ENCODE results near the gene CCDC154. TPM values are rescaled to one million over a fixed set of nuclear protein-coding genes. Genes with fewer than 3 reads are reported as not detected.

CCDC154 gene
- total RNA-seq, 2 experiments from 2014 or later, result 1.5 to 2.1 TPM

DNA sequence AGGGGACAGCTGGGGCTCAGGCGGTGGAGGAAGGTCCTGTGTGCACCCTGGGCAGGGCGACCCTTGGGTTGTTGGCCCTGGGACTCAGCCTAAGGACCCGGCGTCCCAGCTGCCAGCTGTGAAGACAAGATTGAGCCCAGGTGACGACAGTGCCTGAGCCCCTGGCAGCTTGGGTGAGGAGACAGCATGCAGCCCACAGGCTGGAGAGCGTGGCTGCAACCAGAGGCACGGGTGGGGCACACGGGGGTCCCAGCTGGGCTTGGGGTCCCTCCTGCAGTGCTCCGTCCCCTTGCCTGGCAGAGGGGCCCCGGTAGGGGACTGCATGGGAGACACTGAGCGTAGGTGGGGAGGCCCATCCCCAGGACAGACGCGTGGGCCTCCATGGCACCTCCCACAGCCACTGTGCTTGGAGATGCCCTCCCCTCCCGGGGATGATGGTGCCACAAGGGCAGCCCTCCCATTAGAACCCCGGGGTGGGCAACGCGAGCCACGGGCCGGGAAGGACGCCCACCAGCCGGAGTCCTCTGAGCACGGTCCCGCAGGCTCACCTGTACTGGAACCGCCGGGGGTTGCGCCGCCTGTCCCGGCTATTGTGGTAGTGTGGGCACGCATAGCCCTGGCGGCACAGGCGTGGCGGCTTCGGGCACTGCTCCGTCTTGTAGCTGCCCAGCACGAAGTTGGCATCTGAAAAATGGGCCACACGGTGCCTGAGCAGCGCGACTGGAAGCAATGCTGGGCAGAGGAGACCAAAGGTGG, 45.4 kb downstream of the CCDC154 start:
- ATAC-seq (no peak), DNase-seq (no peak)
- Mint-ChIP-seq H3K9me3 (ENCODE audit: insufficient read depth) (no peaks in the 10 kb centered on the region), H3K27ac (no peak overlapping the region), H3K4me1 (ENCODE audit: low read depth) (no peaks in the 10 kb centered on the region), H3K27me3 (ENCODE audit: low read depth) (no peaks in the 10 kb centered on the region), H3K4me3 (no peak overlapping the region), H3K36me3 (ENCODE audit: low read depth) (peaks cover 14% of the 10 kb centered on the region)
- ChIA-PET POLR2A (interaction anchor here (1.0 kb wide), 1 partner anchor 15 kb away, joined by 3 read pairs; no protein-coding TSS in a partner anchor), CTCF (no interaction called here)

DNA sequence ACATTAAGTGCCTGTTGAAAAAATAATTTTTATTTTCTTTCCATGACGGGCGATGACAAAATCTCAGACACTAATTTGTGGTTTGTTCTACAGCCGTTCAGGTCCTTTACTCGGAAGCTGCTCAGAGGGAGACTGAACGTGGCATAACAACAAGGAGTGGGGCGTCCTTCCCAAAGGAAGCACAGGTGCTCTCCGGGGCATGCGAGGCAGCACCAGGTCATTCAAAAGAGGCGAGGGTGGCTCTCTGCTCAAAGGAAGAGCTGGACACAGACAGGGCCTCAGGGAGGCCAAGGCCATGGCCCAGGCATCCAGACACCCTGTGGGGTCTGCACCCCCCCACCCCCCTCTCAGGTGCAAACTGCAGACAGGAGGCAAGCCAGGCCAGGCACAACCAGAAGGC, 46.0 kb downstream of the CCDC154 start:
- Mint-ChIP-seq H3K27me3 (ENCODE audit: low read depth) (no peaks in the 10 kb centered on the region), H3K36me3 (ENCODE audit: low read depth) (peaks cover 14% of the 10 kb centered on the region), H3K27ac (no peak overlapping the region), H3K4me1 (ENCODE audit: low read depth) (no peaks in the 10 kb centered on the region), H3K9me3 (ENCODE audit: insufficient read depth) (no peaks in the 10 kb centered on the region), H3K4me3 (no peak overlapping the region)
- POLR2A ChIA-PET, result interaction anchor here (1.0 kb wide), 1 partner anchor 14 kb away, joined by 3 read pairs; no protein-coding TSS in a partner anchor
- DNase-seq (no peak), ATAC-seq (no peak)
- CTCF ChIA-PET, result no interaction called here

DNA sequence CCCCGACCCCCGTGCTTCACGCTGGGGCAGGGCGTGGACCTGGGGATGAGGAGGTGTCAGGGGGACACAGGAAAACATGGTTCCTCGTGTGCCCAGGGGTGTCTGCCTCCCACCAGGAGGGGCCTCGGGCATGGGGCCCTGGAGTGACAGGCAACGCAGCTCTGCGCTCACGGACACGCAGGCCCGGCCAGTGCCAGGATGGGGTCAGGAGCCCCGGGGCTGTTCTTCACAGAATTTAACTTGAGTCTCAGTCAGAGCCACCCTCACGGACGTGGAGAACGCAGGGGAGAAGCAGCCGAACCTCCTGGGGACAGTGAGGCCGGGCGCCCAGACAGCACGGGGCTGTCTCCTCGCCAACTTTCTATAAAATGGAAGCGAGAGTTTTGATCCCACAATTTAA, 46.6 kb downstream of the CCDC154 start:
- Mint-ChIP-seq H3K27ac (no peak overlapping the region), H3K27me3 (ENCODE audit: low read depth) (no peaks in the 10 kb centered on the region), H3K4me3 (no peak overlapping the region), H3K36me3 (ENCODE audit: low read depth) (peaks cover 14% of the 10 kb centered on the region), H3K9me3 (ENCODE audit: insufficient read depth) (no peaks in the 10 kb centered on the region), H3K4me1 (ENCODE audit: low read depth) (no peaks in the 10 kb centered on the region)
- ChIA-PET CTCF (no interaction called here), POLR2A (interaction anchor here (1.0 kb wide), 1 partner anchor 13 kb away, joined by 3 read pairs; no protein-coding TSS in a partner anchor)
- no peak for DNase-seq
- no peak for ATAC-seq

DNA sequence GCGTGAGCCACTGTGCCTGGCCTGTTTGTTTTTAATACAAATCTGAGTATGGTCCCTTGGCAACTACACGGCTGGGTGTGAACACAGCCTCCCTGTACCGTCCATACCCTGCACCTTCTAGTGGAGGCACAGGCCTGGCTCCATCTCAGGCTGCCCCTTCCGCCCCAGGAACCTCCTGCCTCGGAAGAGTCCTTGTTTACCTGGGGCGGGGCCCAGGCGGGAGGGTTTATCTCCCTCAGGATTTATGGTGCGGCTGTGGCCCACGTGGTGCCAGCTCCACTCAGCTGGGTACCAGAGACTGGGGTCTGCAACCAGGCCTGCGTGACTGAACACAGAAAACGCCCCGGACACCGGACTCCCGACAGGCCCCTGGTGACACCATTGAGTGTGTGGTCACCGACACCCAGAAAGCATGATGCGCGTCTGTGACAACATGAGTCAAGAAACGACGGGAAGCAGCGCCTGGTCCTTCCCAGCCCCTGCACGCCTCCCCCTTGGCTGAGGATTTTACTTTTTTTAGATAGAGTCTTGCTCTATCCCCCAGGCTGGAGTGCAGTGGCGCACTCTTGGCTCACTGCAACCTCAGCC, 48.8 kb downstream of the CCDC154 start:
- ATAC-seq, result no peak
- H3K36me3 Mint-ChIP-seq (ENCODE audit: low read depth), result peaks cover 8% of the 10 kb centered on the region
- POLR2A ChIA-PET, result interaction anchor here (1.4 kb wide), 1 partner anchor 15 kb away, joined by 3 read pairs; no protein-coding TSS in a partner anchor
- CTCF ChIA-PET, result interaction anchor here (1.0 kb wide), 1 partner anchor 32 kb away, joined by 3 read pairs; no protein-coding TSS in a partner anchor
- no peak for DNase-seq
- no peaks in the 10 kb centered on the region for H3K9me3 Mint-ChIP-seq (ENCODE audit: insufficient read depth)
- no peak overlapping the region for H3K4me3 Mint-ChIP-seq
- H3K27me3 Mint-ChIP-seq (ENCODE audit: low read depth), result no peaks in the 10 kb centered on the region
- H3K27ac Mint-ChIP-seq, result no peak overlapping the region
- H3K4me1 Mint-ChIP-seq (ENCODE audit: low read depth), result peaks cover under 1% of the 10 kb centered on the region

DNA sequence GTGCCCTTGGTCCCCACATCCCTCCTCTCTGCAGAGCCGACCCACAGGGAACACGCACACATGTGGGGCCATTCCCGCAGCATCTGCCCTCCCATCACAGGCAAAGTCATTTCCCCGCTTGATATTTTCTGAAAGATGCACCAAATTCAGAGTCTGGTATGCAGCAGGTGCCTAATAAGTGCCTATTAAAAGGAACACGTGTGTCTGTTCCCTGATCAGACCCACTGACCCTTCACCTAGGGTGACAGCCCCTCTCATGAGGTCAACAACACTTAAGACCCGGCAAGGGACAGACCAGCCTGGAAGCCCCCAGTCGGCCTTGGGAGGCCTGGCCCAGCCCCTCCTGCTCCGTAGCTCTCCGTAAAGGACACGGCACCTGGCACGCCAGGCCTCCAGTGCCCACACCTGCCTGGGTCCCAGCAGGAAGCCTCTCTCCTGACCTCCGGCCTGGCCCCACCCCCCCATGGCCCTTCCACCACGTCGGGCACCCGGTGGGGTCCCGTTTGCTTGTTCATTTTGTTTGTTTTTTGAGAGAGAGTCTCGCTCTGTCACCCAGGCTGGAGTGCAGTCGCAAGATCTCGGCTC, 49.9 kb downstream of the CCDC154 start:
- no peak for ATAC-seq
- Mint-ChIP-seq H3K36me3 (ENCODE audit: low read depth) (peaks cover 13% of the 10 kb centered on the region), H3K9me3 (ENCODE audit: insufficient read depth) (no peaks in the 10 kb centered on the region), H3K27ac (no peak overlapping the region), H3K4me1 (ENCODE audit: low read depth) (peaks cover 5% of the 10 kb centered on the region), H3K27me3 (ENCODE audit: low read depth) (no peaks in the 10 kb centered on the region), H3K4me3 (no peak overlapping the region)
- ChIA-PET POLR2A (no interaction called here), CTCF (no interaction called here)
- DNase-seq, result no peak

DNA sequence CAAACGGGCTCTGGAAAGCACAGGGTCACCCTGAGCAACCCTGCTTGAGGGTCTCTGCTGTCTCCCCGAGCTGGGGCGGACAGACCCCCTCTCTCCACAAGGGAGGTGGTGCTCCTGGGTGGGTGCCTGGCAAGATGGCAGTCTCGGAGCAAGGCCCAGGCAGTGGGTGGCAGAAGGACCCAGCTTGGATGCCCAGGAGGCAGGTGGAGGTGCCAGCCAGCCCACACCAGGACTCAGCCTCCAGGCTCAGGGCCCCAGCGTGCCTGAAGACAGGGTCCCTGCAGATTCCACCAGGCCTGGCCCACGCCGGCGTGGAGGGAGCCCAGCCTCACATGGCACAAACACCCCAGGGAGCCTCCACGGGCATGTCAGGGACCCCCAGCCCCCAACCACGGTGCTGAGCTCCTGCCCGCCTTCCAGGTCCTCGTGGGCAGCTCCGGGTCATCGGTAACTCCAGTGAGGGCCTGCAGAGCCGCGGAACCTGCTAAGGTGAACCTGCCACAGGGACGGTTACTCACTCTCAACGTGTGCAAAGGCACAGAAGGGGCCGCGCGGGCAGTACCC, 50.7 kb downstream of the CCDC154 start:
- POLR2A ChIA-PET, result interaction anchor here (1.1 kb wide), 1 partner anchor 27 kb away, joined by 3 read pairs; no protein-coding TSS in a partner anchor
- Mint-ChIP-seq H3K4me3 (no peak overlapping the region), H3K4me1 (ENCODE audit: low read depth) (peaks cover 5% of the 10 kb centered on the region), H3K27ac (no peak overlapping the region), H3K36me3 (ENCODE audit: low read depth) (peaks cover 11% of the 10 kb centered on the region), H3K27me3 (ENCODE audit: low read depth) (no peaks in the 10 kb centered on the region), H3K9me3 (ENCODE audit: insufficient read depth) (no peaks in the 10 kb centered on the region)
- ATAC-seq (no peak), DNase-seq (no peak)
- CTCF ChIA-PET, result no interaction called here

DNA sequence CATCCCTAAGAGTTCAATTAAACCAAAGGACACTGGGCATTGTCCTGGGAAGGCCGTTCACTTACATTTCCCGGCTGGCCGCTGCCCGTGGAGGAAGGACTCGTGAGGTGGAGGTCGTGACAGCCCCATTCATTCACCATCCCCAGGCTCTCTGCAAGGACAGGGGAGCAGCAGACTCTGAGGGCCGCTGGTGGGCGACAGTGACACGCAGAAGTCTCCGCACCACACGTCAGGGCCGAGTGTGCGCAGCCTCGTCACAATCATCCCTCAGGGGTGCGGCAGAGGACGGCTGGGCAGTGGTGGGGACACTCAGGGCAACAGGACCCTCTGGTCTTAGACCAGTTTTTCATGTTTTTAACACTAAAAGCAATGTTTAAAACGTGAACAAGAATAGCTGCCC, 51.5 kb downstream of the CCDC154 start:
- Mint-ChIP-seq H3K36me3 (ENCODE audit: low read depth) (peaks cover 9% of the 10 kb centered on the region), H3K4me1 (ENCODE audit: low read depth) (peaks cover 5% of the 10 kb centered on the region), H3K9me3 (ENCODE audit: insufficient read depth) (no peaks in the 10 kb centered on the region), H3K4me3 (no peak overlapping the region), H3K27ac (no peak overlapping the region), H3K27me3 (ENCODE audit: low read depth) (no peaks in the 10 kb centered on the region)
- ChIA-PET CTCF (no interaction called here), POLR2A (no interaction called here)
- DNase-seq (no peak), ATAC-seq (no peak)

DNA sequence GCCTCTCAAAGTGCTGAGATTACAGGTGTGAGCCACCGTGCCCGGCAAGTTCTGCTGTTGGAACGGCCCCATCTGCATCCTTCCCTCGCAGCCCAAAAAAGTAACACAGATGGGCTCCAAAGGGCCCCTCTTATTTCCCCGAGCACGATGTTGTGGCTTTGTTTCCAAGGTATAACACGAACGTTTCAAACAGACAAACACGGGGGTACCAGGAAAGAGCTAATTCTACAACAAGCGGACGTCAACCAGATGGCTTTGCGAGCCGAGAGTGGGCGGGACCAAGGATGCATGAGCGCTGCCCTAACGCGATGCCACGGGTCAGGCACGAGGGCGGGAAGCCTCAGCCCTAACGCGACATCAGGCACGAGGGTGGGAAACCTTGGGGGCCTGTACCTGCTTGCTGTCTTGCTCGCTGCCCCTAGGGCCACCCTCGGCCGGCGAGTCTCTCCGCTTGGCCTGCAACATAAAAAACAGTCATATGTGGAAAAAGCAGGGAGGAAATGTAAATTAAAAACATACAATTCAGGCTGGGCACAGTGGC, 54.0 kb downstream of the CCDC154 start:
- POLR2A ChIA-PET, result interaction anchor here (0.9 kb wide), 1 partner anchor 11 kb away, joined by 3 read pairs; no protein-coding TSS in a partner anchor
- H3K27ac Mint-ChIP-seq, result no peak overlapping the region
- ATAC-seq (no peak), DNase-seq (no peak)
- H3K27me3 Mint-ChIP-seq (ENCODE audit: low read depth), result no peaks in the 10 kb centered on the region
- CTCF ChIA-PET, result interaction anchor here (1.1 kb wide), 1 partner anchor 27 kb away, joined by 4 read pairs; no protein-coding TSS in a partner anchor
- no peak overlapping the region for H3K4me3 Mint-ChIP-seq
- H3K36me3 Mint-ChIP-seq (ENCODE audit: low read depth), result peaks cover 7% of the 10 kb centered on the region
- no peaks in the 10 kb centered on the region for H3K9me3 Mint-ChIP-seq (ENCODE audit: insufficient read depth)
- peaks cover 5% of the 10 kb centered on the region for H3K4me1 Mint-ChIP-seq (ENCODE audit: low read depth)

DNA sequence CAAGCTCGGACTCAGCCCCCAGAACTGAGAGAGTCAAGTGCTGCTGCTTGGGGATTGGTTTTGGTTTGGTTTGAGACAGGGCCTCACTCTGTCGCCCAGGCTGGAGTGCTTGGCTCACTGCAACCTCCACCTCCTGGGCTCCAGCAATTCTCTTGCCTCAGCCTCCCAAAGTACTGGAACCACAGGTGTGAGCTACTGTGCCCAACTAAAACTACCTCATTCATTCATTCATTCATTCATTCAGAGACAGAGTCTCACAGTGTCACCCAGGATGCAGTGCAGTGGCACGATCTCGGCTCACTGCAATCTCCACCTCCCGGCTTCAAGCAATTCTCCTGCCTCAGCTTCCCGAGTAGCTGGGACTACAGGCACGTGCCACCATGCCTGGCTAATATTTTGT, 54.6 kb downstream of the CCDC154 start:
- no peak for ATAC-seq
- Mint-ChIP-seq H3K27me3 (ENCODE audit: low read depth) (no peaks in the 10 kb centered on the region), H3K4me3 (no peak overlapping the region), H3K4me1 (ENCODE audit: low read depth) (peaks cover 5% of the 10 kb centered on the region), H3K36me3 (ENCODE audit: low read depth) (peaks cover 8% of the 10 kb centered on the region), H3K27ac (no peak overlapping the region), H3K9me3 (ENCODE audit: insufficient read depth) (no peaks in the 10 kb centered on the region)
- POLR2A ChIA-PET, result interaction anchor here (0.9 kb wide), 1 partner anchor 11 kb away, joined by 3 read pairs; no protein-coding TSS in a partner anchor
- CTCF ChIA-PET, result no interaction called here
- no peak for DNase-seq

DNA sequence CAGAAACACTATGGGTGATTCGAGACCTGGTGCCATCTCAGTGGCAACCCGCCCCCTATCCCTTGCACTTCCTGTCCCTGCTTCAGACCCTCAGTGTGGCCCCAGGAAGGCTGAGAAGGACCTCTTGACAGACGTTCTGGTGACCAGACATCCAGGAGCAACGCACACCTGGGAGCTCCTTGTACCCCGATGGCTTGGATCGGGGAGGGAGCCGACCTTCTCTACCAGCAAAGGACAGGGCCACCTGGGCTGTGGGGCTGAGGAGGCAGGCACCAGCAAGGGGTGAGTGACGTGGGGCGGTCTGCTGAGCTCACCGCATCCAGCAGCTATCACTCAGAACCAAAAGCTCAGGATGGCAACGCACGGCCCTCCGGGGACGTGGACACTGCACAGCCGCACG, 57.0 kb downstream of the CCDC154 start:
- no peak overlapping the region for H3K27ac Mint-ChIP-seq
- no peak overlapping the region for H3K4me3 Mint-ChIP-seq
- ATAC-seq (no peak), DNase-seq (no peak)
- peaks cover 8% of the 10 kb centered on the region for H3K36me3 Mint-ChIP-seq (ENCODE audit: low read depth)
- H3K27me3 Mint-ChIP-seq (ENCODE audit: low read depth), result no peaks in the 10 kb centered on the region
- peaks cover 5% of the 10 kb centered on the region for H3K4me1 Mint-ChIP-seq (ENCODE audit: low read depth)
- H3K9me3 Mint-ChIP-seq (ENCODE audit: insufficient read depth), result no peaks in the 10 kb centered on the region
- CTCF ChIA-PET, result no interaction called here
- POLR2A ChIA-PET, result no interaction called here

DNA sequence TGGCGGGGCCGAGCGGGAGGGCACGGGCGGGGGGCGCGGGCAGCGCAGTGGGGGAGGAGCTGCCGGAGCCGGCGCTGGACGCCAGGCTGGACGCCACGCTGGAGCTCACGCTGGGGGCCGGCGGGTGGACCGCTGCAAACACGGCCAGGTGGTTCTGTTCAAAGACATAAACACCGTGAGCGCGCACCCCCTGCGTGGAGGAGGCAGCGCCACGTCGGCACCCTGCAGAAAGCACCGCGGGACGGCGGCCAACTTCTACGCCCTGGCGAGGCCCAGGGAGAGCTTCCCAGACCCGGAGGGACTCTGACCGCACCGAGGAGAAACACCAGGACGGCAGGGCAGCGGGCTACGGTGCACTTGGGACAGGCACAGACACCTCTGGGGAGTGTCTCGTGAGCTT, 59.1 kb downstream of the CCDC154 start:
- ChIA-PET POLR2A (no interaction called here), CTCF (no interaction called here)
- Mint-ChIP-seq H3K27ac (no peak overlapping the region), H3K27me3 (ENCODE audit: low read depth) (no peaks in the 10 kb centered on the region), H3K9me3 (ENCODE audit: insufficient read depth) (no peaks in the 10 kb centered on the region), H3K36me3 (ENCODE audit: low read depth) (peaks cover 5% of the 10 kb centered on the region), H3K4me1 (ENCODE audit: low read depth) (peaks cover 2% of the 10 kb centered on the region), H3K4me3 (no peak overlapping the region)
- ATAC-seq, result no peak
- no peak for DNase-seq
